Small intestine (tissue), 7 donors: ENCODE data around the gene GTF2IRD1. TPM values are rescaled to one million over a fixed set of nuclear protein-coding genes. Genes with fewer than 3 reads are reported as not detected.

Source experiments
- DNase-seq, 2 donors: peaks; one replicate each; pipeline versions ENCODE4 v3.0.0 to v3.0.0-alpha.2; 2013
- FAIRE-seq: peaks from 2 replicates; lab custom pipeline; 2012; peaks lifted over from hg19 to GRCh38; lab: Jason Lieb, UNC
- H3K27ac ChIP-seq, 3 donors: one replicate each; pipeline ENCODE4 v1.5.1; 2013; ENCODE audit warnings: low read length in 2 of 3, mild to moderate bottlenecking in 2 of 3, control low read depth in 1 of 3, inconsistent platforms in 1 of 3, low read depth in 1 of 3, moderate library complexity in 1 of 3
- H3K27me3 ChIP-seq, 3 donors: one replicate each; pipeline ENCODE4 v1.6.1; 2013; ENCODE audit warnings: low read length in 3 of 3, inconsistent platforms in 1 of 3; ENCODE audit not compliant: control insufficient read depth in 3 of 3, insufficient read depth in 3 of 3
- H3K36me3 ChIP-seq, 3 donors: one replicate each; pipeline ENCODE4 v1.6.1; 2013; ENCODE audit warnings: low read length in 3 of 3, inconsistent platforms in 1 of 3, low read depth in 1 of 3, mild to moderate bottlenecking in 1 of 3, moderate library complexity in 1 of 3; ENCODE audit not compliant: control insufficient read depth in 3 of 3, insufficient read depth in 2 of 3
- H3K4me1 ChIP-seq, 3 donors: one replicate each; pipeline ENCODE4 v1.6.1; 2013; ENCODE audit warnings: low read length in 2 of 3, inconsistent platforms in 1 of 3, low read depth in 1 of 3, mild to moderate bottlenecking in 1 of 3, moderate library complexity in 1 of 3; ENCODE audit not compliant: control insufficient read depth in 3 of 3, insufficient read depth in 2 of 3
- H3K4me3 ChIP-seq, 3 donors: one replicate each; pipeline ENCODE4 v1.5.1; 2013; ENCODE audit warnings: low read length in 3 of 3, control low read depth in 1 of 3, inconsistent platforms in 1 of 3, low read depth in 1 of 3, mild to moderate bottlenecking in 1 of 3, moderate library complexity in 1 of 3
- H3K9me3 ChIP-seq, 2 donors: one replicate each; pipeline ENCODE4 v1.6.1; 2013; ENCODE audit warnings: low read depth in 1 of 2, low read length in 1 of 2; ENCODE audit not compliant: control insufficient read depth in 2 of 2, insufficient read depth in 1 of 2
- WGBS, 3 donors: extraction: QIAGEN DNeasy Blood & Tissue Kit; methylation state at CpG; one replicate each; pipeline ENCODE4 v1.1.7; 2013; 5-methylcytosine and 5-hydroxymethylcytosine counted together
- polyA plus RNA-seq, 4 donors: library from polyadenylated mRNA; stranded (reverse) in 3 of 4; unstranded in 1 of 4; fragments of 200-250 nt in 3 of 4; fragments of 120-200 nt in 1 of 4; gene quantifications; one replicate each; pipeline versions ENCODE4 v1.2.1 to v1.2.3, GENCODE V29; 2013
- donor health status: healthy with polysubstance abuse.
- donor health status: control.
- donor health status: control.
- donor health status: Bipolar disorder and iron deficiency.
- donor health status: healthy.

The GTF2IRD1 gene
- polyA plus RNA-seq, 4 donors: 1.6 to 55.2 (median 10.1) TPM

GRCh38 chr7:74572301-74572979 is 118.7 kb downstream of the GTF2IRD1 start:
- Histone ChIP-seq H3K36me3 (peaks cover 0 to 69% (median 0%) of the 10 kb centered on the region in 3 donors), H3K27ac (peak overlapping the region in 1 of 3 donors; percentile 23), H3K27me3 (no peaks in the 10 kb centered on the region), H3K9me3 (no peaks in the 10 kb centered on the region), H3K4me1 (peaks cover 0 to 8% (median 0%) of the 10 kb centered on the region in 3 donors), H3K4me3 (no peak overlapping the region)
- FAIRE-seq (no peak), DNase-seq (peak in 1 of 2 donors; percentile 55)
- 17 to 59% (median 46%) methylated on average over 10 of the region's 10 CpGs for WGBS, 3 donors

GRCh38 chr7:74573512-74573911 is 119.8 kb downstream of the GTF2IRD1 start:
- no peak overlapping the region for H3K27ac ChIP-seq
- H3K4me1 ChIP-seq: peaks cover 0 to 8% (median 0%) of the 10 kb centered on the region in 3 donors
- H3K27me3 ChIP-seq: no peaks in the 10 kb centered on the region
- H3K9me3 ChIP-seq: no peaks in the 10 kb centered on the region
- peaks cover 0 to 73% (median 0%) of the 10 kb centered on the region in 3 donors for H3K36me3 ChIP-seq
- no peak for FAIRE-seq
- whole genome bisulfite sequencing, 3 donors: 80 to 87% (median 84%) methylated on average over 8 of the region's 8 CpGs
- no peak for DNase-seq
- H3K4me3 ChIP-seq: no peak overlapping the region

- H3K27me3 ChIP-seq: no peaks in the 10 kb centered on the region
- H3K4me3 ChIP-seq: no peak overlapping the region
- no peak for FAIRE-seq
- peak; percentile 52 to 81 for DNase-seq
- no peaks in the 10 kb centered on the region for H3K9me3 ChIP-seq
- H3K4me1 ChIP-seq: peaks cover 0 to 16% (median 0%) of the 10 kb centered on the region in 3 donors
- H3K27ac ChIP-seq: peak overlapping the region in 1 of 3 donors; percentile 17
- WGBS, 3 donors: 60 to 85% (median 74%) methylated on average over 11 of the region's 11 CpGs
- H3K36me3 ChIP-seq: peaks cover 0 to 73% (median 0%) of the 10 kb centered on the region in 3 donors
Measured at GRCh38 chr7:74575083-74575784, 121.5 kb downstream of the GTF2IRD1 start.

- DNase-seq (no peak), FAIRE-seq (no peak)
- Histone ChIP-seq H3K4me1 (peaks cover 0 to 22% (median 0%) of the 10 kb centered on the region in 3 donors), H3K4me3 (no peak overlapping the region), H3K27me3 (no peaks in the 10 kb centered on the region), H3K9me3 (no peaks in the 10 kb centered on the region), H3K27ac (peak overlapping the region in 1 of 3 donors; percentile 17), H3K36me3 (peaks cover 0 to 69% (median 0%) of the 10 kb centered on the region in 3 donors)
- WGBS, 3 donors: 86 to 95% (median 90%) methylated on average over 7 of the region's 7 CpGs
Measured at GRCh38 chr7:74575811-74576210, 122.1 kb downstream of the GTF2IRD1 start.

GRCh38 chr7:74579800-74580685 is 126.3 kb downstream of the GTF2IRD1 start:
- 15 to 54% (median 31%) methylated on average over 22 of the region's 22 CpGs for WGBS, 3 donors
- peaks cover 0 to 62% (median 0%) of the 10 kb centered on the region in 3 donors for H3K36me3 ChIP-seq
- no peak overlapping the region for H3K4me3 ChIP-seq
- FAIRE-seq (no peak), DNase-seq (peak; percentile 93 to 95)
- no peaks in the 10 kb centered on the region for H3K27me3 ChIP-seq
- peaks cover 0 to 43% (median 0%) of the 10 kb centered on the region in 3 donors for H3K4me1 ChIP-seq
- H3K9me3 ChIP-seq: no peaks in the 10 kb centered on the region
- peak overlapping the region; percentile 80 to 95 (median 83) for H3K27ac ChIP-seq

- Histone ChIP-seq H3K36me3 (peaks cover 0 to 69% (median 0%) of the 10 kb centered on the region in 3 donors), H3K9me3 (no peaks in the 10 kb centered on the region), H3K4me3 (no peak overlapping the region), H3K27ac (no peak overlapping the region), H3K27me3 (no peaks in the 10 kb centered on the region), H3K4me1 (peaks cover 0 to 39% (median 0%) of the 10 kb centered on the region in 3 donors)
- no peak for FAIRE-seq
- no peak for DNase-seq
- WGBS, 3 donors: 84 to 87% (median 86%) methylated on average over 12 of the region's 12 CpGs
Measured at GRCh38 chr7:74581916-74582440, 128.3 kb downstream of the GTF2IRD1 start.

- Histone ChIP-seq H3K36me3 (peaks cover 0 to 72% (median 0%) of the 10 kb centered on the region in 3 donors), H3K4me3 (no peak overlapping the region), H3K9me3 (no peaks in the 10 kb centered on the region), H3K4me1 (peaks cover 0 to 45% (median 0%) of the 10 kb centered on the region in 3 donors), H3K27ac (no peak overlapping the region), H3K27me3 (no peaks in the 10 kb centered on the region)
- WGBS, 3 donors: 72 to 91% (median 79%) methylated on average over 2 of the region's 2 CpGs
- no peak for FAIRE-seq
- DNase-seq: no peak
Measured at GRCh38 chr7:74582447-74583039, 128.8 kb downstream of the GTF2IRD1 start.
